Left renal pelvis (tissue), 4 donors: Measurements from ENCODE around the gene ACACB. TPM values are rescaled to one million over a fixed set of nuclear protein-coding genes. Genes with fewer than 3 reads are reported as not detected.

Source experiments
- DNase-seq, 4 donors: peaks; one replicate each; pipeline ENCODE4 v3.0.0-alpha.2; 2013; ENCODE audit warnings: low read depth in 4 of 4, low spot score in 3 of 4
- polyA plus RNA-seq, 4 donors: library from polyadenylated mRNA; unstranded; fragments of 120-200 nt; gene quantifications; one replicate each; pipeline ENCODE4 v1.2.1, GENCODE V29; 2013; ENCODE audit not compliant: insufficient read length in 4 of 4

The ACACB gene
- polyA plus RNA-seq, 4 donors = 13.5 to 23.2 (median 18.4) TPM

- DNase-seq = no peak
Observed at GRCh38 chr12:109271418-109271817, 155.0 kb downstream of the ACACB start.

- no peak for DNase-seq
Observed at GRCh38 chr12:109273354-109273753, 157.0 kb downstream of the ACACB start.

- DNase-seq = no peak
Observed at GRCh38 chr12:109274381-109274780, 158.0 kb downstream of the ACACB start.

- DNase-seq = no peak
Observed at GRCh38 chr12:109275173-109275572, 158.8 kb downstream of the ACACB start.

- no peak for DNase-seq
Observed at GRCh38 chr12:109276160-109276559, 159.8 kb downstream of the ACACB start.

GRCh38 chr12:109277255-109277898, 161.0 kb downstream of the ACACB start:
- no peak for DNase-seq

- no peak for DNase-seq
Observed at GRCh38 chr12:109277899-109278762, 161.7 kb downstream of the ACACB start.

GRCh38 chr12:109278912-109279311, 162.5 kb downstream of the ACACB start:
- no peak for DNase-seq

- no peak for DNase-seq
Observed at GRCh38 chr12:109279525-109279924, 163.1 kb downstream of the ACACB start.

- DNase-seq = no peak
Observed at GRCh38 chr12:109281452-109281851, 165.1 kb downstream of the ACACB start.

- DNase-seq = no peak
Observed at GRCh38 chr12:109284392-109284791, 168.0 kb downstream of the ACACB start.

GRCh38 chr12:109286252-109286651, 169.9 kb downstream of the ACACB start:
- no peak for DNase-seq

- no peak for DNase-seq
Observed at GRCh38 chr12:109286652-109287051, 170.3 kb downstream of the ACACB start.

GRCh38 chr12:109287181-109287580, 170.8 kb downstream of the ACACB start:
- no peak for DNase-seq

GRCh38 chr12:109287811-109288469, 171.6 kb downstream of the ACACB start:
- DNase-seq = no peak

- no peak for DNase-seq
Observed at GRCh38 chr12:109288571-109288970, 172.2 kb downstream of the ACACB start.

- no peak for DNase-seq
Observed at GRCh38 chr12:109289004-109289403, 172.6 kb downstream of the ACACB start.

- no peak for DNase-seq
Observed at GRCh38 chr12:109289551-109289950, 173.2 kb downstream of the ACACB start.

GRCh38 chr12:109290061-109290460, 173.7 kb downstream of the ACACB start:
- DNase-seq = no peak

- DNase-seq = no peak
Observed at GRCh38 chr12:109291117-109291516, 174.7 kb downstream of the ACACB start.

- peak; percentile 62 to 83 (median 71) for DNase-seq
Observed at GRCh38 chr12:109291521-109292341, 175.3 kb downstream of the ACACB start.
